PC-3 (cell line): ENCODE data around the gene CAND2. TPM values are rescaled to one million over a fixed set of nuclear protein-coding genes. Genes with fewer than 3 reads are reported as not detected.

Source experiments
- ATAC-seq: fragments of 200-7000 bp; cut with Tn5 transposase; 2 replicates; pipeline ENCODE4 v1.9.1; 2020; ENCODE audit warnings: mild to moderate bottlenecking, moderate library complexity
- BruUV-seq: library from RNA; stranded (reverse); fragments of 400-500 nt; replicated peaks from 2 replicates; lab custom pipeline; 2021; lab: Mats Ljungman, UMichigan
- CTCF ChIA-PET: fragments of 300-600 bp; sonication (Branson Sonifier 250); formaldehyde crosslinking; loops from one replicate; lab custom pipeline; 2022; ENCODE audit warnings: antibody characterized with exemption; lab: Charles Lee
- POLR2A ChIA-PET: fragments of 300-600 bp; sonication (Branson Sonifier 250); formaldehyde crosslinking; loops from one replicate; lab custom pipeline; 2022; ENCODE audit warnings: antibody characterized with exemption; ENCODE audit not compliant: unreplicated experiment; lab: Charles Lee
- DNase-seq: peaks from one replicate; pipeline ENCODE4 v3.0.0-alpha.2; 2015
- H2AFZ ChIP-seq: fragments of 300-600 bp; sonication (generic); 2 replicates; pipeline ENCODE4 v1.6.0; 2016; ENCODE audit warnings: antibody characterized with exemption, low read length
- H3F3A ChIP-seq: fragments of 300-600 bp; sonication (generic); one replicate; pipeline ENCODE4 v1.6.0; 2017; ENCODE audit warnings: antibody characterized with exemption, low read length, control low read depth, mild to moderate bottlenecking; ENCODE audit not compliant: unreplicated experiment
- H3K27ac ChIP-seq: fragments of 300-600 bp; sonication (generic); 2 replicates; pipeline ENCODE4 v1.5.1; 2016; ENCODE audit warnings: mild to moderate bottlenecking, low read length
- H3K27me3 ChIP-seq: fragments of 300-600 bp; sonication (generic); 2 replicates; pipeline ENCODE4 v1.6.1; 2016; ENCODE audit warnings: low read length, mixed read lengths
- H3K36me3 ChIP-seq: fragments of 300-600 bp; sonication (generic); 2 replicates; pipeline ENCODE4 v1.6.1; 2016; ENCODE audit warnings: low read depth, mixed run types, low read length, mixed read lengths
- H3K4me1 ChIP-seq: fragments of 300-600 bp; sonication (generic); 2 replicates; pipeline ENCODE4 v1.5.1; 2016; ENCODE audit warnings: low read length; ENCODE audit not compliant: insufficient read depth
- H3K4me2 ChIP-seq: fragments of 300-600 bp; sonication (generic); 2 replicates; pipeline ENCODE4 v1.6.0; 2016; ENCODE audit warnings: low read length
- H3K4me3 ChIP-seq: fragments of 300-600 bp; sonication (generic); 2 replicates; pipeline ENCODE4 v1.5.1; 2016; ENCODE audit warnings: mild to moderate bottlenecking, low read length, mixed read lengths
- H3K79me2 ChIP-seq: fragments of 300-600 bp; sonication (generic); 2 replicates; pipeline ENCODE4 v1.6.1; 2017; ENCODE audit warnings: low read length, mixed read lengths
- H3K9ac ChIP-seq: fragments of 300-600 bp; sonication (generic); 2 replicates; pipeline ENCODE4 v1.6.0; 2016; ENCODE audit warnings: mild to moderate bottlenecking, low read length
- H3K9me2 ChIP-seq: fragments of 300-600 bp; sonication (generic); replicated peaks from 2 replicates; pipeline ENCODE4 v1.6.1; 2016; ENCODE audit warnings: mixed run types, low read length, mixed read lengths
- H3K9me3 ChIP-seq: fragments of 300-600 bp; sonication (generic); 2 replicates; pipeline ENCODE4 v1.6.1; 2016; ENCODE audit warnings: low read length, mixed read lengths
- H4K20me1 ChIP-seq: fragments of 300-600 bp; sonication (generic); 2 replicates; pipeline ENCODE4 v1.6.1; 2016; ENCODE audit warnings: low read length, mixed read lengths
- CTCF ChIP-seq: fragments of 300-600 bp; sonication (generic); conservative IDR thresholded peaks from 2 replicates; pipeline ENCODE4 v1.5.1; 2017; ENCODE audit warnings: antibody characterized with exemption, low read depth, mild to moderate bottlenecking, low read length
- EZH2 ChIP-seq: fragments of 300-600 bp; sonication (generic); IDR thresholded peaks from one replicate; pipeline ENCODE4 v1.6.1; 2017; ENCODE audit warnings: antibody characterized with exemption, mild to moderate bottlenecking, low read length; ENCODE audit not compliant: unreplicated experiment
- EZH2phosphoT487 ChIP-seq: fragments of 300-600 bp; sonication (generic); IDR thresholded peaks from 2 replicates; pipeline ENCODE4 v1.6.1; 2018; ENCODE audit warnings: mild to moderate bottlenecking, antibody characterized with exemption, low read length, borderline replicate concordance
- intact Hi-C: fragments of 100-400 bp; cut with micrococcal nuclease; formaldehyde crosslinking; loops from 2 replicates; pipeline ENCODE4 v1.9.0; 2023
- total RNA-seq: library from RNA; depleted of rRNA; stranded (reverse); fragments of >200 nt; gene quantifications from 2 replicates; pipeline ENCODE4 v1.2.3, GENCODE V29; 2014

CAND2 gene
- total RNA-seq, 1 experiment from 2014 or later, result 4.8 TPM

- ATAC-seq (no peak), DNase-seq (no peak)
- no peak overlapping the region for H3K4me2 ChIP-seq
- H4K20me1 ChIP-seq, result no peaks in the 10 kb centered on the region
- no peaks in the 10 kb centered on the region for H3K27me3 ChIP-seq
- no peak for TF ChIP-seq EZH2phosphoT487
- no peak for TF ChIP-seq CTCF
- TF ChIP-seq EZH2, result no peak
- intact Hi-C loops, result no loop called here
- no peak overlapping the region for H3K4me3 ChIP-seq
- POLR2A ChIA-PET, result no interaction called here
- CTCF ChIA-PET, result interaction anchor here (0.6 kb wide), 1 partner anchor 237 kb away, joined by 4 read pairs; no protein-coding TSS in a partner anchor
- no peak overlapping the region for H3K9ac ChIP-seq
- no peak overlapping the region for H2AFZ ChIP-seq
- no peaks in the 10 kb centered on the region for H3K9me2 ChIP-seq
- no peak overlapping the region for H3K27ac ChIP-seq
- H3F3A ChIP-seq, result no peaks in the 10 kb centered on the region
- BruUV-seq, result no TSS peak
- no peaks in the 10 kb centered on the region for H3K9me3 ChIP-seq
- no peaks in the 10 kb centered on the region for H3K4me1 ChIP-seq
- H3K36me3 ChIP-seq, result no peaks in the 10 kb centered on the region
- H3K79me2 ChIP-seq, result no peaks in the 10 kb centered on the region
Observed at GRCh38 chr3:12815078-12815477, 18.6 kb downstream of the CAND2 start.

GRCh38 chr3:12815719-12816118 lies 19.2 kb downstream of the CAND2 start:
- H3K9me2 ChIP-seq, result no peaks in the 10 kb centered on the region
- H3K79me2 ChIP-seq, result no peaks in the 10 kb centered on the region
- H3K4me3 ChIP-seq, result no peak overlapping the region
- no peak overlapping the region for H2AFZ ChIP-seq
- CTCF ChIA-PET, result no interaction called here
- no peaks in the 10 kb centered on the region for H3F3A ChIP-seq
- TF ChIP-seq EZH2 (no peak), CTCF (0 out of 2 replicates have a peak, but pooled peaks have one; percentile 20)
- ATAC-seq (no peak), DNase-seq (no peak)
- H3K27me3 ChIP-seq, result no peaks in the 10 kb centered on the region
- BruUV-seq, result no TSS peak
- H4K20me1 ChIP-seq, result no peaks in the 10 kb centered on the region
- no peak overlapping the region for H3K4me2 ChIP-seq
- no peaks in the 10 kb centered on the region for H3K9me3 ChIP-seq
- H3K27ac ChIP-seq, result no peak overlapping the region
- H3K36me3 ChIP-seq, result no peaks in the 10 kb centered on the region
- H3K4me1 ChIP-seq, result no peaks in the 10 kb centered on the region
- no peak overlapping the region for H3K9ac ChIP-seq
- intact Hi-C loops, result no loop called here
- POLR2A ChIA-PET, result no interaction called here

GRCh38 chr3:12816521-12817342 lies 20.3 kb downstream of the CAND2 start:
- H3K9me2 ChIP-seq, result no peaks in the 10 kb centered on the region
- H3K27ac ChIP-seq, result no peak overlapping the region
- TF ChIP-seq CTCF (no peak), EZH2 (no peak), EZH2phosphoT487 (no peak)
- DNase-seq, result no peak
- no peak overlapping the region for H3K9ac ChIP-seq
- ChIA-PET POLR2A (no interaction called here), CTCF (no interaction called here)
- no peak overlapping the region for H3K4me2 ChIP-seq
- H3K79me2 ChIP-seq, result no peaks in the 10 kb centered on the region
- BruUV-seq, result no TSS peak
- ATAC-seq, result no peak
- no peaks in the 10 kb centered on the region for H3K4me1 ChIP-seq
- intact Hi-C loops, result no loop called here
- H3K36me3 ChIP-seq, result no peaks in the 10 kb centered on the region
- no peak overlapping the region for H2AFZ ChIP-seq
- H3K9me3 ChIP-seq, result no peaks in the 10 kb centered on the region
- no peaks in the 10 kb centered on the region for H3F3A ChIP-seq
- no peaks in the 10 kb centered on the region for H3K27me3 ChIP-seq
- H3K4me3 ChIP-seq, result no peak overlapping the region
- no peaks in the 10 kb centered on the region for H4K20me1 ChIP-seq
